AG09319 (cell line): Measurements from ENCODE around the gene DVL1.

ENCODE experiments used
- DNase-seq: peaks from one replicate; pipeline ENCODE4 v3.0.0-alpha.2; 2010; ENCODE audit warnings: low read depth; ENCODE audit errors: extremely low read depth
- CTCF ChIP-seq: IDR thresholded peaks from 2 replicates; pipeline ENCODE4 v1.5.1; 2011; ENCODE audit warnings: low read depth, mild to moderate bottlenecking, inconsistent platforms, low read length, moderate library complexity

DVL1 gene

GRCh38 chr1:1358433-1359271 is 9.4 kb upstream of the DVL1 start, which contains the start of gene MXRA8:
MXRA8 (minus strand) TSS chr1:1358555; CDS start chr1:1358504, 51 bp downstream.
- DNase-seq, result peak; percentile 84
- no peak for TF ChIP-seq CTCF

GRCh38 chr1:1357871-1358432 is 8.7 kb upstream of the DVL1 start:
- no peak for DNase-seq
- no peak for TF ChIP-seq CTCF

- no peak for TF ChIP-seq CTCF
- no peak for DNase-seq
Measured at GRCh38 chr1:1356796-1357401, 7.7 kb upstream of the DVL1 start.

- no peak for TF ChIP-seq CTCF
- DNase-seq, result no peak
Measured at GRCh38 chr1:1356166-1356795, 7.1 kb upstream of the DVL1 start.

- DNase-seq, result no peak
- no peak for TF ChIP-seq CTCF
Measured at GRCh38 chr1:1355416-1355815, 6.2 kb upstream of the DVL1 start.

GRCh38 chr1:1354271-1355247 is 5.3 kb upstream of the DVL1 start:
- no peak for TF ChIP-seq CTCF
- no peak for DNase-seq
